ENCODE measurements around the gene GOLGA5. TPM values are rescaled to one million over a fixed set of nuclear protein-coding genes. Genes with fewer than 3 reads are reported as not detected.

Gene GOLGA5
- total and polyA plus RNA-seq, 2 donors (not counting 3 experiments of a cell fraction or from before 2014, with no cell fraction given) = 16.3 to 28.9 TPM

- Histone ChIP-seq H3K4me1 (ENCODE audit: control insufficient read depth, extremely low read depth, insufficient read depth, low read length) (peaks cover 19% of the 10 kb centered on the region), H3K27me3 (ENCODE audit: control insufficient read depth in 2 of 2, insufficient read depth in 2 of 2, low read length in 2 of 2) (no peaks in the 10 kb centered on the region), H3K9ac (replicated peaks; ENCODE audit: extremely low read depth, insufficient read depth, low read length) (no peak overlapping the region), H3K4me3 (replicated peaks in 1 of 3; ENCODE audit: insufficient read depth in 1 of 3, low read depth in 1 of 3, low read length in 3 of 3) (no peak overlapping the region), H3K79me2 (ENCODE audit: control insufficient read depth, insufficient read depth, low read length) (no peaks in the 10 kb centered on the region), H3K9me3 (replicated peaks; ENCODE audit: control insufficient read depth, insufficient read depth, low read length) (no peaks in the 10 kb centered on the region), H3K36me3 (ENCODE audit: control insufficient read depth in 2 of 2, extremely low read depth in 1 of 2, insufficient read depth in 2 of 2, low read length in 2 of 2) (no peaks in the 10 kb centered on the region), H3K4me2 (ENCODE audit: insufficient read depth, low read length) (peak overlapping the region; percentile 7), H3K27ac (ENCODE audit: insufficient read depth, low read depth, low read length) (no peak overlapping the region), H4K20me1 (replicated peaks; ENCODE audit: control insufficient read depth, extremely low read depth, insufficient read depth, low read length) (no peaks in the 10 kb centered on the region), H3K9me1 (replicated peaks; ENCODE audit: control insufficient read depth, extremely low read depth, insufficient read depth, low read length) (no peaks in the 10 kb centered on the region), H2AFZ (ENCODE audit: low read depth, low read length) (no peak overlapping the region)
- peak; percentile 74 for FAIRE-seq
- ChIA-PET POLR2A (no interaction called here), CTCF (interaction anchor here (1.0 to 1.6 kb wide), 3 partner anchors 10 to 17 kb away, joined by 3 to 7 read pairs (median 3); no protein-coding TSS in a partner anchor)
- peak; percentile 96 for DNase-seq (ENCODE audit: low read depth, low spot score)
- dilution Hi-C loops (cut with MboI; ENCODE audit: extremely low pct_ligation_motif_present, low sequenced_read_pairs) (no loop called here), intact Hi-C loops (cut with micrococcal nuclease) (loop anchor here (1.0 to 5.0 kb wide), 2 partner anchors 17 to 102 kb away; partner anchors contain the start of gene LGMN)
- TF ChIP-seq POLR2AphosphoS5 (IDR thresholded peaks at IDR 0.05; ENCODE audit: insufficient read depth, low read depth, low read length) (no peak), MAX (IDR thresholded peaks at IDR 0.05; ENCODE audit: insufficient read depth, insufficient read length) (no peak), MYC (IDR thresholded peaks at IDR 0.05; ENCODE audit: low read depth, low read length) (no peak), JUN (IDR thresholded peaks at IDR 0.05; ENCODE audit: borderline replicate concordance, insufficient read depth, insufficient read length, low read depth) (peak; percentile 22), CTCF (IDR thresholded peaks at IDR 0.05; ENCODE audit: extremely low read depth in 1 of 2, insufficient read depth in 1 of 2, low read depth in 1 of 2, low read length in 2 of 2) (no peak), EZH2 (IDR thresholded peaks at IDR 0.05; ENCODE audit: borderline replicate concordance, low read depth, low read length, severe bottlenecking) (no peak), FOS (IDR thresholded peaks at IDR 0.05; ENCODE audit: borderline replicate concordance, insufficient read depth, low read length) (no peak), POLR2A (IDR thresholded peaks at IDR 0.05; ENCODE audit: low read depth, low read length) (no peak), GATA2 (IDR thresholded peaks at IDR 0.05; ENCODE audit: insufficient read depth, insufficient read length, low read depth, low read length) (peak; percentile 70)
- BruUV-seq (replicated peaks) = no TSS peak
Observed at GRCh38 chr14:92848887-92849286, 54.8 kb downstream of the GOLGA5 start.

All from endothelial cell of umbilical vein (primary cell).